ENCODE results near the gene ADCY5. TPM values are rescaled to one million over a fixed set of nuclear protein-coding genes. Genes with fewer than 3 reads are reported as not detected.

The ADCY5 gene
- total and polyA plus RNA-seq, 10 donors: 1.7 to 20.6 (median 11.7) TPM

GRCh38 chr3:123324880-123325765, 123.8 kb downstream of the ADCY5 start:
- peaks cover 0 to 5% (median 0%) of the 10 kb centered on the region in 6 donors for H3K36me3 ChIP-seq
- intact Hi-C loops (cut with DNase I; ENCODE audit: low total_unique reads): loop anchor here (5.0 kb wide), 2 partner anchors 167 to 232 kb away; no protein-coding TSS in a partner anchor
- H3K4me1 ChIP-seq: peaks cover 0 to 16% (median 9%) of the 10 kb centered on the region in 6 donors
- no peak overlapping the region for H3K27ac ChIP-seq
- H3K9me3 ChIP-seq: no peaks in the 10 kb centered on the region
- no peak overlapping the region for H3K4me3 ChIP-seq
- peak; percentile 64 for DNase-seq
- peaks cover 0 to 29% (median 0%) of the 10 kb centered on the region in 7 donors for H3K27me3 ChIP-seq (replicated peaks in 1 of 7)
- TF ChIP-seq POLR2AphosphoS5 (IDR thresholded peaks at IDR 0.05) (no peak), CTCF (IDR thresholded peaks at IDR 0.05 in 8 of 11, conservative IDR thresholded peaks at IDR 0.05 in 3 of 11) (no peak), POLR2A (IDR thresholded peaks at IDR 0.05) (no peak)
- 85 to 93% (median 89%) methylated on average over 15 of the region's 15 CpGs for WGBS, 5 donors

GRCh38 chr3:123323781-123324180, 125.1 kb downstream of the ADCY5 start:
- Histone ChIP-seq H3K4me1 (peaks cover 0 to 3% (median 1%) of the 10 kb centered on the region in 6 donors), H3K36me3 (peaks cover 0 to 5% (median 0%) of the 10 kb centered on the region in 6 donors), H3K27ac (no peak overlapping the region), H3K9me3 (no peaks in the 10 kb centered on the region), H3K27me3 (replicated peaks in 1 of 7) (peaks cover 0 to 41% (median 0%) of the 10 kb centered on the region in 7 donors), H3K4me3 (no peak overlapping the region)
- intact Hi-C loops (cut with DNase I; ENCODE audit: low total_unique reads): no loop called here
- 67 to 91% (median 78%) methylated on average over 1 of the region's 1 CpG for WGBS, 5 donors
- peak; percentile 42 for DNase-seq
- TF ChIP-seq POLR2AphosphoS5 (IDR thresholded peaks at IDR 0.05) (no peak), POLR2A (IDR thresholded peaks at IDR 0.05) (no peak), CTCF (IDR thresholded peaks at IDR 0.05 in 8 of 11, conservative IDR thresholded peaks at IDR 0.05 in 3 of 11) (no peak)

GRCh38 chr3:123322866-123323265, 126.0 kb downstream of the ADCY5 start:
- Histone ChIP-seq H3K4me3 (no peak overlapping the region), H3K27ac (peak overlapping the region in 1 of 8 donors; percentile 17), H3K4me1 (no peaks in the 10 kb centered on the region), H3K36me3 (peaks cover 0 to 5% (median 0%) of the 10 kb centered on the region in 6 donors), H3K27me3 (replicated peaks in 1 of 7) (peaks cover 0 to 32% (median 0%) of the 10 kb centered on the region in 7 donors), H3K9me3 (no peaks in the 10 kb centered on the region)
- intact Hi-C loops (cut with DNase I; ENCODE audit: low total_unique reads): no loop called here
- TF ChIP-seq CTCF (IDR thresholded peaks at IDR 0.05 in 8 of 11, conservative IDR thresholded peaks at IDR 0.05 in 3 of 11) (no peak), POLR2A (IDR thresholded peaks at IDR 0.05) (no peak), POLR2AphosphoS5 (IDR thresholded peaks at IDR 0.05) (no peak)
- DNase-seq: peak; percentile 58
- WGBS, 5 donors: 79 to 85% (median 84%) methylated on average over 9 to 11 of the region's 11 CpGs

GRCh38 chr3:123321806-123322205, 127.1 kb downstream of the ADCY5 start:
- TF ChIP-seq CTCF (IDR thresholded peaks at IDR 0.05 in 8 of 11, conservative IDR thresholded peaks at IDR 0.05 in 3 of 11) (no peak), POLR2A (IDR thresholded peaks at IDR 0.05) (no peak), POLR2AphosphoS5 (IDR thresholded peaks at IDR 0.05) (no peak)
- Histone ChIP-seq H3K4me3 (no peak overlapping the region), H3K4me1 (no peaks in the 10 kb centered on the region), H3K27ac (no peak overlapping the region), H3K36me3 (peaks cover 0 to 5% (median 0%) of the 10 kb centered on the region in 6 donors), H3K27me3 (replicated peaks in 1 of 7) (peaks cover 0 to 31% (median 0%) of the 10 kb centered on the region in 7 donors), H3K9me3 (no peaks in the 10 kb centered on the region)
- WGBS, 5 donors: 81 to 91% (median 89%) methylated on average over 1 to 8 of the region's 8 CpGs
- peak; percentile 52 for DNase-seq
- intact Hi-C loops (cut with DNase I; ENCODE audit: low total_unique reads): no loop called here

All from spleen (tissue), 11 donors.